WTC11 (cell line): ENCODE results near the gene NAALADL2. TPM values are rescaled to one million over a fixed set of nuclear protein-coding genes. Genes with fewer than 3 reads are reported as not detected.

Experiments used
- ATAC-seq: fragments of 200-7000 bp; cut with Tn5 transposase; 2 replicates; pipeline ENCODE4 v1.10.0; 2021; ENCODE audit warnings: mild to moderate bottlenecking, moderate library complexity
- CTCF ChIA-PET: fragments of 300-600 bp; sonication (Branson Sonifier 250); formaldehyde crosslinking; loops from one replicate; lab custom pipeline; 2021; ENCODE audit warnings: antibody characterized with exemption; lab: Charles Lee
- POLR2A ChIA-PET: fragments of 350-600 bp; sonication (Branson Sonifier 250); formaldehyde crosslinking; loops from one replicate; lab custom pipeline; 2021; ENCODE audit warnings: antibody characterized with exemption; lab: Charles Lee
- DNase-seq: peaks from one replicate; pipeline ENCODE4 v3.0.0; 2021; ENCODE audit warnings: low spot score
- H3K27ac Mint-ChIP-seq: 2 replicates; pipeline ENCODE4 v1.8.0; 2021; ENCODE audit warnings: mixed read lengths
- H3K27me3 Mint-ChIP-seq: 2 replicates; pipeline ENCODE4 v1.8.0; 2021; ENCODE audit warnings: low read depth, mild to moderate bottlenecking, moderate library complexity, mixed read lengths
- H3K36me3 Mint-ChIP-seq: 2 replicates; pipeline ENCODE4 v1.8.0; 2021; ENCODE audit warnings: mixed read lengths
- H3K4me1 Mint-ChIP-seq: 2 replicates; pipeline ENCODE4 v1.8.0; 2022; ENCODE audit warnings: mixed read lengths
- H3K4me3 Mint-ChIP-seq: 2 replicates; pipeline ENCODE4 v1.8.0; 2021; ENCODE audit warnings: mild to moderate bottlenecking, moderate library complexity, mixed read lengths
- H3K9me3 Mint-ChIP-seq: 2 replicates; pipeline ENCODE4 v1.8.0; 2021; ENCODE audit warnings: mixed read lengths
- E2F1 ChIP-seq: sonication (generic); formaldehyde crosslinking; IDR thresholded peaks from 2 replicates; pipeline ENCODE4 v1.8.0; 2022; ENCODE audit warnings: mild to moderate bottlenecking, missing genetic modification reagents
- E2F5 ChIP-seq: sonication (generic); formaldehyde crosslinking; IDR thresholded peaks from 2 replicates; pipeline ENCODE4 v1.8.1; 2022; ENCODE audit warnings: mild to moderate bottlenecking, moderate library complexity, missing genetic modification reagents
- FOXP1 ChIP-seq: sonication (generic); formaldehyde crosslinking; IDR thresholded peaks from 2 replicates; pipeline ENCODE4 v1.8.0; 2022; ENCODE audit warnings: missing genetic modification reagents, mild to moderate bottlenecking, moderate library complexity, borderline replicate concordance
- FOXP4 ChIP-seq: sonication (generic); formaldehyde crosslinking; IDR thresholded peaks from 2 replicates; pipeline ENCODE4 v1.8.0; 2022; ENCODE audit warnings: mild to moderate bottlenecking, missing genetic modification reagents
- GABPB1 ChIP-seq: sonication (generic); formaldehyde crosslinking; IDR thresholded peaks from 2 replicates; pipeline ENCODE4 v1.8.1; 2023; ENCODE audit warnings: mild to moderate bottlenecking, missing genetic modification reagents
- IRF1 ChIP-seq: sonication (generic); formaldehyde crosslinking; IDR thresholded peaks from 2 replicates; pipeline ENCODE4 v1.8.0; 2023; ENCODE audit warnings: missing genetic modification reagents
- JAZF1 ChIP-seq: fragments of 250-450 bp; sonication (Bioruptor Pico); IDR thresholded peaks from 2 replicates; pipeline ENCODE4 v1.9.0; 2021; ENCODE audit warnings: moderate library complexity, mild to moderate bottlenecking, inconsistent platforms
- KAT7 ChIP-seq: sonication (generic); formaldehyde crosslinking; IDR thresholded peaks from 2 replicates; pipeline ENCODE4 v1.8.1; 2023; ENCODE audit warnings: missing genetic modification reagents, mild to moderate bottlenecking, borderline replicate concordance
- MYBL2 ChIP-seq: sonication (generic); formaldehyde crosslinking; IDR thresholded peaks from 2 replicates; pipeline ENCODE4 v1.8.1; 2023; ENCODE audit warnings: mild to moderate bottlenecking, moderate library complexity, missing genetic modification reagents
- NFE2L1 ChIP-seq: sonication (generic); formaldehyde crosslinking; IDR thresholded peaks from 2 replicates; pipeline ENCODE4 v1.8.1; 2023; ENCODE audit warnings: missing genetic modification reagents
- NR3C1 ChIP-seq: sonication (generic); formaldehyde crosslinking; conservative IDR thresholded peaks from 2 replicates; pipeline ENCODE4 v1.8.1; 2023; ENCODE audit warnings: low read depth, mild to moderate bottlenecking, missing genetic modification reagents
- OVOL2 ChIP-seq: fragments of 250-450 bp; sonication (Bioruptor Pico); IDR thresholded peaks from 2 replicates; pipeline ENCODE4 v1.9.0; 2021; ENCODE audit warnings: mild to moderate bottlenecking, borderline replicate concordance
- RORB ChIP-seq: fragments of 250-450 bp; sonication (Bioruptor Pico); IDR thresholded peaks from 2 replicates; pipeline ENCODE4 v1.9.0; 2021; ENCODE audit warnings: mild to moderate bottlenecking
- SMAD4 ChIP-seq: sonication (generic); formaldehyde crosslinking; IDR thresholded peaks from 2 replicates; pipeline ENCODE4 v1.8.0; 2022; ENCODE audit warnings: mild to moderate bottlenecking, missing genetic modification reagents
- USF1 ChIP-seq: sonication (generic); formaldehyde crosslinking; IDR thresholded peaks from 2 replicates; pipeline ENCODE4 v1.8.0; 2022; ENCODE audit warnings: mild to moderate bottlenecking, missing genetic modification reagents
- ZNF121 ChIP-seq: sonication (generic); formaldehyde crosslinking; IDR thresholded peaks from 2 replicates; pipeline ENCODE4 v1.8.0; 2023; ENCODE audit warnings: missing genetic modification reagents
- ZNF138 ChIP-seq: sonication (generic); formaldehyde crosslinking; conservative IDR thresholded peaks from 2 replicates; pipeline ENCODE4 v1.8.1; 2022; ENCODE audit warnings: mild to moderate bottlenecking, moderate library complexity, missing genetic modification reagents
- ZNF232 ChIP-seq: sonication (generic); formaldehyde crosslinking; IDR thresholded peaks from 2 replicates; pipeline ENCODE4 v1.8.0; 2022; ENCODE audit warnings: mild to moderate bottlenecking, missing genetic modification reagents
- ZNF281 ChIP-seq: sonication (generic); formaldehyde crosslinking; IDR thresholded peaks from 2 replicates; pipeline ENCODE4 v1.8.0; 2023; ENCODE audit warnings: mild to moderate bottlenecking, missing genetic modification reagents
- ZNF423 ChIP-seq: fragments of 250-450 bp; sonication (Bioruptor Pico); IDR thresholded peaks from 2 replicates; pipeline ENCODE4 v2.1.2; 2022; ENCODE audit warnings: mild to moderate bottlenecking, moderate library complexity
- total RNA-seq: library from RNA; stranded (reverse); gene quantifications from 3 replicates; pipeline ENCODE4 v1.2.3, GENCODE V29; 2021
- TF ChIP-seq, protein P1 (sequence below): sonication (generic); formaldehyde crosslinking; IDR thresholded peaks from 2 replicates; pipeline ENCODE4 v1.8.1; 2022; ENCODE audit warnings: mild to moderate bottlenecking, missing genetic modification reagents, moderate library complexity, borderline replicate concordance

The NAALADL2 gene
- total RNA-seq, 1 experiment from 2014 or later, result 1.2 TPM

- TF ChIP-seq OVOL2 (CRISPR knock-in tag) (no peak), E2F5 (CRISPR knock-in tag) (no peak), ZNF281 (CRISPR knock-in tag) (no peak), NFE2L1 (CRISPR knock-in tag) (no peak)
Measured at GRCh38 chr3:175433026-175433674, 574.0 kb downstream of the NAALADL2 start (continued).

DNA sequence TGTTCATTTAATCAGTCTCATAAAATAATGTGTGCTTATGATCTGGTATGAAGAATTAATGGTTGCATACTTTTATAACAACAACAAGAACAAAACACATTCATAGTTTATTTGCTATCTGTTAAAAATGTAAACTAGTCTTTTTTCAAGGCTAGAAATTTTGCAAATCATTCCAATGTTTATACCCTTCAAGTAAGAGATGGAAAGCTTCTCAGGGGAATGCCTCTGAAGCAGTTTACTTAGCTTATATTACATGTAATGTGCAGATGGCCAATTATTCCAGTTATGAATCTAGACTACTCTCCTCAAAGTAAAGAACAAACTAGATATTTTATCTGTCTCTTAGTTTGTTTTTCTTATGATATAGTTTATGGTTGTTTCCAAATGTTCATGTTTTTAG, 575.4 kb downstream of the NAALADL2 start:
- Mint-ChIP-seq H3K4me1 (no peaks in the 10 kb centered on the region), H3K36me3 (peaks cover 5% of the 10 kb centered on the region; the same call in 1 of the 2 replicates), H3K9me3 (peaks cover 12% of the 10 kb centered on the region), H3K27ac (no peak overlapping the region), H3K27me3 (no peaks in the 10 kb centered on the region), H3K4me3 (no peak overlapping the region)
- DNase-seq (no peak), ATAC-seq (no peak)
- POLR2A ChIA-PET, result no interaction called here
- TF ChIP-seq RORB (CRISPR knock-in tag), result no peak
- no peak for TF ChIP-seq IRF1 (CRISPR knock-in tag)
- TF ChIP-seq, protein P1, sequence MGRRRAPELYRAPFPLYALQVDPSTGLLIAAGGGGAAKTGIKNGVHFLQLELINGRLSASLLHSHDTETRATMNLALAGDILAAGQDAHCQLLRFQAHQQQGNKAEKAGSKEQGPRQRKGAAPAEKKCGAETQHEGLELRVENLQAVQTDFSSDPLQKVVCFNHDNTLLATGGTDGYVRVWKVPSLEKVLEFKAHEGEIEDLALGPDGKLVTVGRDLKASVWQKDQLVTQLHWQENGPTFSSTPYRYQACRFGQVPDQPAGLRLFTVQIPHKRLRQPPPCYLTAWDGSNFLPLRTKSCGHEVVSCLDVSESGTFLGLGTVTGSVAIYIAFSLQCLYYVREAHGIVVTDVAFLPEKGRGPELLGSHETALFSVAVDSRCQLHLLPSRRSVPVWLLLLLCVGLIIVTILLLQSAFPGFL (CRISPR knock-in tag), result no peak
- no peak for TF ChIP-seq NFE2L1 (CRISPR knock-in tag)
- TF ChIP-seq E2F1, result no peak
- no peak for TF ChIP-seq ZNF121 (CRISPR knock-in tag)
- no peak for TF ChIP-seq ZNF423 (CRISPR knock-in tag)
- no peak for TF ChIP-seq KAT7
- no peak for TF ChIP-seq FOXP4 (CRISPR knock-in tag)
- TF ChIP-seq MYBL2, result no peak
- no peak for TF ChIP-seq NR3C1
- TF ChIP-seq GABPB1, result no peak
- no peak for TF ChIP-seq SMAD4
- TF ChIP-seq ZNF138, result no peak
- TF ChIP-seq FOXP1, result no peak
- no peak for TF ChIP-seq JAZF1 (CRISPR knock-in tag)
- TF ChIP-seq ZNF232 (CRISPR knock-in tag), result no peak
- no peak for TF ChIP-seq OVOL2 (CRISPR knock-in tag)
- TF ChIP-seq USF1 (CRISPR knock-in tag), result no peak
- CTCF ChIA-PET, result no interaction called here
